Measurements from ENCODE around the gene C20orf144. TPM values are rescaled to one million over a fixed set of nuclear protein-coding genes. Genes with fewer than 3 reads are reported as not detected.

C20orf144 gene
- total and polyA plus RNA-seq, 4 donors: not detected

GRCh38 chr20:33664085-33664761 is 2.1 kb downstream of the C20orf144 start:
- Histone ChIP-seq H3K27ac (ENCODE audit: low read depth in 1 of 2, low read length in 2 of 2) (peak overlapping the region; percentile 81 to 82), H3K4me3 (ENCODE audit: low read depth in 1 of 3, low read length in 3 of 3) (peak overlapping the region; percentile 3 to 74 (median 56)), H3K9me3 (ENCODE audit: control insufficient read depth in 4 of 4, low read length in 3 of 4) (no peaks in the 10 kb centered on the region), H3K9ac (ENCODE audit: low read depth in 1 of 2, low read length in 2 of 2) (peak overlapping the region in 1 of 2 donors; percentile 14), H3K36me3 (ENCODE audit: control insufficient read depth in 4 of 4, insufficient read depth in 3 of 4, low read depth in 1 of 4, low read length in 3 of 4) (peaks cover 0 to 3% (median 0%) of the 10 kb centered on the region in 4 donors), H3K4me1 (ENCODE audit: control insufficient read depth in 4 of 4, insufficient read depth in 4 of 4, low read length in 3 of 4) (peaks cover 3 to 43% (median 20%) of the 10 kb centered on the region in 4 donors), H3K27me3 (ENCODE audit: control insufficient read depth in 4 of 4, insufficient read depth in 4 of 4, low read length in 3 of 4) (no peaks in the 10 kb centered on the region)
- WGBS: 59% methylated on average over 9 of the region's 9 CpGs
- no peak for DNase-seq (ENCODE audit: low spot score)
- no peak for TF ChIP-seq NR2F2 (IDR thresholded peaks at IDR 0.05)

- Histone ChIP-seq H3K27ac (ENCODE audit: low read depth in 1 of 2, low read length in 2 of 2) (no peak overlapping the region), H3K9ac (ENCODE audit: low read depth in 1 of 2, low read length in 2 of 2) (no peak overlapping the region), H3K4me1 (ENCODE audit: control insufficient read depth in 4 of 4, insufficient read depth in 4 of 4, low read length in 3 of 4) (peaks cover 3 to 43% (median 20%) of the 10 kb centered on the region in 4 donors), H3K36me3 (ENCODE audit: control insufficient read depth in 4 of 4, insufficient read depth in 3 of 4, low read depth in 1 of 4, low read length in 3 of 4) (peaks cover 0 to 4% (median 0%) of the 10 kb centered on the region in 4 donors), H3K4me3 (ENCODE audit: low read depth in 1 of 3, low read length in 3 of 3) (no peak overlapping the region), H3K9me3 (ENCODE audit: control insufficient read depth in 4 of 4, low read length in 3 of 4) (no peaks in the 10 kb centered on the region), H3K27me3 (ENCODE audit: control insufficient read depth in 4 of 4, insufficient read depth in 4 of 4, low read length in 3 of 4) (no peaks in the 10 kb centered on the region)
- TF ChIP-seq MAX (IDR thresholded peaks at IDR 0.05) (no peak), FOXA1 (IDR thresholded peaks at IDR 0.05) (no peak), ZBTB33 (IDR thresholded peaks at IDR 0.05) (no peak), JUND (IDR thresholded peaks at IDR 0.05) (no peak), GABPA (IDR thresholded peaks at IDR 0.05 in 1 of 2, conservative IDR thresholded peaks at IDR 0.05 in 1 of 2) (no peak), SP1 (IDR thresholded peaks at IDR 0.05) (no peak), FOXA2 (IDR thresholded peaks at IDR 0.05) (no peak)
- 98% methylated on average over 2 of the region's 2 CpGs for WGBS
- DNase-seq (ENCODE audit: low spot score): no peak
These were observed 2.6 kb downstream of the C20orf144 start for GRCh38 chr20:33664762-33665144.

GRCh38 chr20:33666293-33667244 is 4.4 kb downstream of the C20orf144 start, which contains the start of gene ACTL10:
Gene ACTL10, plus strand, starts transcription at chr20:33666943. Its CDS starts 555 bp downstream, at chr20:33667498.
- peak within 1 kb of the TSS; percentile 49 to 64 (median 56) for H3K4me3 ChIP-seq (ENCODE audit: low read depth in 1 of 3, low read length in 3 of 3)
- H3K4me1 ChIP-seq (ENCODE audit: control insufficient read depth in 4 of 4, insufficient read depth in 4 of 4, low read length in 3 of 4): peaks cover 3 to 48% (median 21%) of the 10 kb centered on the region in 4 donors
- H3K27ac ChIP-seq (ENCODE audit: low read depth in 1 of 2, low read length in 2 of 2): peak within 1 kb of the TSS; percentile 70 to 75
- H3K36me3 ChIP-seq (ENCODE audit: control insufficient read depth in 4 of 4, insufficient read depth in 3 of 4, low read depth in 1 of 4, low read length in 3 of 4): peaks cover 0 to 4% (median 0%) of the 10 kb centered on the region in 4 donors
- peak within 1 kb of the TSS in 1 of 2 donors; percentile 52 for H3K9ac ChIP-seq (ENCODE audit: low read depth in 1 of 2, low read length in 2 of 2)
- 19% methylated on average over 50 of the region's 50 CpGs for whole genome bisulfite sequencing
- peak; percentile 92 for DNase-seq (ENCODE audit: low spot score)
- H3K27me3 ChIP-seq (ENCODE audit: control insufficient read depth in 4 of 4, insufficient read depth in 4 of 4, low read length in 3 of 4): no peaks in the 10 kb centered on the region
- no peaks in the 10 kb centered on the region for H3K9me3 ChIP-seq (ENCODE audit: control insufficient read depth in 4 of 4, low read length in 3 of 4)
- TF ChIP-seq MAX (IDR thresholded peaks at IDR 0.05): no peak
- peak; percentile 11 for TF ChIP-seq CTCF (IDR thresholded peaks at IDR 0.05; ENCODE audit: low read depth, low read length, missing input control)
- TF ChIP-seq TAF1 (conservative IDR thresholded peaks at IDR 0.05): no peak
- no peak for TF ChIP-seq FOXA2 (IDR thresholded peaks at IDR 0.05)
- TF ChIP-seq SP1 (IDR thresholded peaks at IDR 0.05): peak; percentile 70
- TF ChIP-seq ZBTB33 (IDR thresholded peaks at IDR 0.05): no peak
- TF ChIP-seq HNF4A (conservative IDR thresholded peaks at IDR 0.05): peak; percentile 20 to 28
- no peak for TF ChIP-seq EGR1 (IDR thresholded peaks at IDR 0.05; ENCODE audit: low read depth in 2 of 2)
- no peak for TF ChIP-seq ATF3 (IDR thresholded peaks at IDR 0.05)
- peak; percentile 31 for TF ChIP-seq NR2F2 (IDR thresholded peaks at IDR 0.05)
